ENCODE data around the gene MUC20. TPM values are rescaled to one million over a fixed set of nuclear protein-coding genes. Genes with fewer than 3 reads are reported as not detected.

MUC20 gene
- total and polyA plus RNA-seq, 9 of the 15 experiments (the other 6 are each of a cell fraction or from before 2014, with no cell fraction given) = 0.03 to 0.23 (median 0.15) TPM; not detected in 3

DNA sequence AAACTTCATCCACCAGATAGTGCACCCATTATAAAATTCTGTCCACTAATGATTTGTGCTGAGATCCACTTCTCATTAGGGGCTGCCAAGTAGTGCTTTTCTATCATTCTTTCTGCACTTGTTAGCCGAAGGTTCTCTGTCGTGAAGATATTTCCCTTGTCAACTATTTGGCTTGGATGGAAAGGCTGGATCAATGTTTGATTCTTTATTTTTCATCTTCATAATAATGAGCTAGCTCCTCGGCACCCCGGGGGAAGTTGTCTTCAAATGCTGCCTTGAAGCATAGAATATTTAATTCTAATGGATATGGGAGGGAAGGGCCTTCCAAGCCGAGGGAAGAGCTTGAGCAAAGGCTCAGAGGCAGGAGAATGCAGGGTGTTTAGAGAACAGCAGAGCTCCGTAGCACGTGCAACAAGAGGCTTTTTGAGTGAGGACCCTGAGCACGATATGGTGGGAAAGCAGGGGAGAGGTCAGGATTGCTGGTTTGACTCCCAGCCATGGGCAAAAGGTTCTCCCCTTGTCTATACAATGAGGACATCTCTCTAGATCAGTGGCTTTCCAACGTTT lies 16.3 kb upstream of the MUC20 start (continued):
- TF ChIP-seq, protein P1, sequence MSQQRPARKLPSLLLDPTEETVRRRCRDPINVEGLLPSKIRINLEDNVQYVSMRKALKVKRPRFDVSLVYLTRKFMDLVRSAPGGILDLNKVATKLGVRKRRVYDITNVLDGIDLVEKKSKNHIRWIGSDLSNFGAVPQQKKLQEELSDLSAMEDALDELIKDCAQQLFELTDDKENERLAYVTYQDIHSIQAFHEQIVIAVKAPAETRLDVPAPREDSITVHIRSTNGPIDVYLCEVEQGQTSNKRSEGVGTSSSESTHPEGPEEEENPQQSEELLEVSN (IDR thresholded peaks at IDR 0.05; ENCODE audit: borderline replicate concordance in 1 of 2, extremely low read depth in 1 of 2, insufficient read depth in 1 of 2, insufficient read length in 1 of 2, low read depth in 1 of 2, low read length in 1 of 2, poor library complexity in 1 of 2, severe bottlenecking in 1 of 2) = peak in 1 of 2 experiments; percentile 37

DNA sequence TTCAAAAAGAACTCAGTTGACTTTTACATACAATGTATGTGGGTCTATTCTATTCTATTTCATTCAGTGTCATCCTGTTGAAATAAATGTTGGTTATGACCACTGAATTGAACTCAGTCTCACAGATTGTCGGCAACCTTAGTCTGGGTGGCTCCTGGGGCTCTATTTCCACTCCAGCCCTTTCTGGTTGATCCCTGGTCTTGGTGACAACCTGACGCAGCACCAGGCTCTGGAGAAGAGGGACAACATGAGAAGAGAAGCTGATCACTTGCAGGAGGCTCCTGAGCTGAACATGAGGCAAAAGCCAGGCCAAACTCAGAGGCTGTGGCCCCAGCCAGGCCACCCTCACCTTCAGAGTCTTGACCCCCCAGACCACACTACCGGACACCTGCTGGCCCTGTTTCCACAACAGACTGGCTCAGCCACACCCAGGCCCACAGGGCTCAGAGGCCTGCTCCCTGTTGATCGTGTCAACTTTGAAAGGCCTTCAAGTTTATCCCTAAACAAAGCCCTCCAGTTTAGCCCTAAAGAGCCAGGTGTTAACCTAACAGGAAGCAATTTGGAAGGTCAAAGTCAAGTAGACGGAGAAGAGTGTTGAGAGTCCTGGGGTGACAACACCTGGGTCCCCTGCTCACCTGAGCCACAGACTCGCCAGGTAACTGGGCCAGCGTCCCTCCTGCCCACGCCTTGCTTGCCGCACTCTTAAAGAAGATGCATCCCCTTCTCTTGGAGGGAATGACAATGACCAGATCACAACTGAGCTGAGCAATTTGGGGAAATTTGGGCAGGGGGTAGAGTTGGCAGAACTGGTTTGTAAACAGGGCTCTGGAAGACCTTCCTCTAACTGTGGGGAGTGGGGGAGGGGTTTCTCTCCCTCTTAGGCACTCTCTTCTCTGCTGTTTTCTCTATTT lies 15.4 kb upstream of the MUC20 start:
- Histone ChIP-seq H3K36me3 (ENCODE audit: control insufficient read depth, insufficient read depth, low read length) (no peaks in the 10 kb centered on the region), H3K4me3 (no peak overlapping the region), H3K4me2 (ENCODE audit: insufficient read depth, low read length) (no peak overlapping the region), H3K79me2 (ENCODE audit: control insufficient read depth, insufficient read depth, low read length) (no peaks in the 10 kb centered on the region), H3K27ac (ENCODE audit: extremely low read depth, low read depth, low read length) (no peak overlapping the region), H2AFZ (ENCODE audit: low read depth, low read length) (no peak overlapping the region), H3K9ac (ENCODE audit: insufficient read depth in 1 of 2, low read depth in 2 of 2, low read length in 2 of 2) (peak overlapping the region in 1 of 2 experiments; percentile 39; a peak in 2 of 4 replicates), H4K20me1 (replicated peaks; ENCODE audit: control insufficient read depth, insufficient read depth, low read length) (no peaks in the 10 kb centered on the region), H3K9me3 (replicated peaks; ENCODE audit: control insufficient read depth, insufficient read depth, low read depth, low read length) (no peaks in the 10 kb centered on the region), H3K27me3 (ENCODE audit: control insufficient read depth in 2 of 2, insufficient read depth in 2 of 2, low read length in 2 of 2) (peaks cover 0 to 7% of the 10 kb centered on the region in 2 experiments; a peak in 1 of 5 replicates), H3K4me1 (replicated peaks in 1 of 2; ENCODE audit: control insufficient read depth in 2 of 2, insufficient read depth in 2 of 2, low read length in 2 of 2) (peaks cover 4% of the 10 kb centered on the region in 2 experiments; a peak in 3 of 5 replicates), H3K9me1 (ENCODE audit: control insufficient read depth, insufficient read depth, low read length) (no peaks in the 10 kb centered on the region)
- BruUV-seq (replicated peaks) = no TSS peak
- DNase-seq (ENCODE audit: extremely low read depth in 1 of 4, low spot score in 3 of 4) = peak in 3 of 4 experiments; percentile 16 to 28 (median 25)
- CTCF ChIA-PET (ENCODE audit: low intra/inter-chr PET ratio) = no interaction called here
- FAIRE-seq = no peak
- POLR2A ChIA-PET = interaction anchor here (0.6 to 5.0 kb wide), 11 partner anchors 7 to 1937 kb away, joined by 3 to 24 read pairs (median 4); partner anchors contain the start of gene ACAP2
- intact Hi-C loops (cut with micrococcal nuclease) = loop anchor here (10.0 kb wide), 1 partner anchor 431 kb away; the partner anchor contains the start of gene XXYLT1
- ATAC-seq = peak; percentile 42
- 54% methylated on average over 9 of the region's 9 CpGs for WGBS (ENCODE audit: insufficient coverage, low coverage, missing lambda C conversion rate)
- in situ Hi-C loops (cut with MboI) = loop anchor here (10.0 to 25.0 kb wide), 3 partner anchors 507 to 1949 kb away; partner anchors contain the start of genes RNF168, SLC51A, SMCO1 and ZDHHC19
- TF ChIP-seq, protein P2, sequence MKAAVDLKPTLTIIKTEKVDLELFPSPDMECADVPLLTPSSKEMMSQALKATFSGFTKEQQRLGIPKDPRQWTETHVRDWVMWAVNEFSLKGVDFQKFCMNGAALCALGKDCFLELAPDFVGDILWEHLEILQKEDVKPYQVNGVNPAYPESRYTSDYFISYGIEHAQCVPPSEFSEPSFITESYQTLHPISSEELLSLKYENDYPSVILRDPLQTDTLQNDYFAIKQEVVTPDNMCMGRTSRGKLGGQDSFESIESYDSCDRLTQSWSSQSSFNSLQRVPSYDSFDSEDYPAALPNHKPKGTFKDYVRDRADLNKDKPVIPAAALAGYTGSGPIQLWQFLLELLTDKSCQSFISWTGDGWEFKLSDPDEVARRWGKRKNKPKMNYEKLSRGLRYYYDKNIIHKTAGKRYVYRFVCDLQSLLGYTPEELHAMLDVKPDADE (conservative IDR thresholded peaks at IDR 0.05; ENCODE audit: control insufficient read depth, low read depth, low read length) = no peak
- TF ChIP-seq NCOA1 (IDR thresholded peaks at IDR 0.05; ENCODE audit: low read depth) (no peak), FOXK1 (CRISPR knock-in tag; IDR thresholded peaks at IDR 0.05; ENCODE audit: borderline replicate concordance) (peak; percentile 24; the same call in 1 of the 2 replicates), MTF1 (CRISPR knock-in tag; IDR thresholded peaks at IDR 0.05; ENCODE audit: borderline replicate concordance) (no peak), KAT8 (IDR thresholded peaks at IDR 0.05; ENCODE audit: low read depth) (no peak), TAL1 (IDR thresholded peaks at IDR 0.05) (no peak), POLR2G (IDR thresholded peaks at IDR 0.05; ENCODE audit: low read depth, low read length) (peak; percentile 61), ZNF444 (CRISPR knock-in tag; IDR thresholded peaks at IDR 0.05) (no peak), CBX1 (IDR thresholded peaks at IDR 0.05; ENCODE audit: low read depth) (no peak)
- TF ChIP-seq, protein P1 (IDR thresholded peaks at IDR 0.05; ENCODE audit: borderline replicate concordance in 1 of 2, extremely low read depth in 1 of 2, insufficient read depth in 1 of 2, insufficient read length in 1 of 2, low read depth in 1 of 2, low read length in 1 of 2, poor library complexity in 1 of 2, severe bottlenecking in 1 of 2) = no peak
